Measurements from ENCODE around the gene BMPR2. TPM values are rescaled to one million over a fixed set of nuclear protein-coding genes. Genes with fewer than 3 reads are reported as not detected.

Gene BMPR2
- total and polyA plus RNA-seq, 7 donors: 3.9 to 43.2 (median 21.3) TPM

DNA sequence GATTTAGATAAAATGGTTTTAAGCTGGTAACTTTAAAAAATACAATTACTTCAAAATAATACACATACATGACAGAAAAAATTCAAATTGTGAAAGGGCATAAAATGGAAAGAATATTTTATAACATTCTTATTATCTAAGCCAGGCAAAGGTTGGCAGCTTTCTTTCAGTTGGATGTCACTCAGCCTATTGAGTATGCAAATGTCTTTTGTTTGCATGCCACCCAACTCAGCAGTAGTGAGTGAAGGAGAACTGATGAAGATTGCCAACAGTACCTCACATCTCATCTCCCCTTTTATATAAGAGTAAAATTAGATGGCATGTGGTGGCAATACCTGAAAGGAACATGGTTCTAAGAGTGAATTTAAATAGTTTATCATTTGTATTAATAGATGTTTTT is 24.8 kb downstream of the BMPR2 start:
- no peak overlapping the region for H3K27ac ChIP-seq
- no peaks in the 10 kb centered on the region for H3K36me3 ChIP-seq (ENCODE audit: insufficient read depth in 1 of 2, low read depth in 1 of 2)
- no peaks in the 10 kb centered on the region for H3K9me3 ChIP-seq
- ATAC-seq (no peak), DNase-seq (no peak)
- H3K4me1 ChIP-seq: peaks cover 3% of the 10 kb centered on the region
- H3K27me3 ChIP-seq (ENCODE audit: insufficient read depth in 3 of 3, low read length in 2 of 3): no peaks in the 10 kb centered on the region
- intact Hi-C loops (cut with DNase I): no loop called here
- TF ChIP-seq, protein P1, sequence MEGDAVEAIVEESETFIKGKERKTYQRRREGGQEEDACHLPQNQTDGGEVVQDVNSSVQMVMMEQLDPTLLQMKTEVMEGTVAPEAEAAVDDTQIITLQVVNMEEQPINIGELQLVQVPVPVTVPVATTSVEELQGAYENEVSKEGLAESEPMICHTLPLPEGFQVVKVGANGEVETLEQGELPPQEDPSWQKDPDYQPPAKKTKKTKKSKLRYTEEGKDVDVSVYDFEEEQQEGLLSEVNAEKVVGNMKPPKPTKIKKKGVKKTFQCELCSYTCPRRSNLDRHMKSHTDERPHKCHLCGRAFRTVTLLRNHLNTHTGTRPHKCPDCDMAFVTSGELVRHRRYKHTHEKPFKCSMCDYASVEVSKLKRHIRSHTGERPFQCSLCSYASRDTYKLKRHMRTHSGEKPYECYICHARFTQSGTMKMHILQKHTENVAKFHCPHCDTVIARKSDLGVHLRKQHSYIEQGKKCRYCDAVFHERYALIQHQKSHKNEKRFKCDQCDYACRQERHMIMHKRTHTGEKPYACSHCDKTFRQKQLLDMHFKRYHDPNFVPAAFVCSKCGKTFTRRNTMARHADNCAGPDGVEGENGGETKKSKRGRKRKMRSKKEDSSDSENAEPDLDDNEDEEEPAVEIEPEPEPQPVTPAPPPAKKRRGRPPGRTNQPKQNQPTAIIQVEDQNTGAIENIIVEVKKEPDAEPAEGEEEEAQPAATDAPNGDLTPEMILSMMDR (IDR thresholded peaks at IDR 0.05): no peak
- H3K4me3 ChIP-seq: no peak overlapping the region

DNA sequence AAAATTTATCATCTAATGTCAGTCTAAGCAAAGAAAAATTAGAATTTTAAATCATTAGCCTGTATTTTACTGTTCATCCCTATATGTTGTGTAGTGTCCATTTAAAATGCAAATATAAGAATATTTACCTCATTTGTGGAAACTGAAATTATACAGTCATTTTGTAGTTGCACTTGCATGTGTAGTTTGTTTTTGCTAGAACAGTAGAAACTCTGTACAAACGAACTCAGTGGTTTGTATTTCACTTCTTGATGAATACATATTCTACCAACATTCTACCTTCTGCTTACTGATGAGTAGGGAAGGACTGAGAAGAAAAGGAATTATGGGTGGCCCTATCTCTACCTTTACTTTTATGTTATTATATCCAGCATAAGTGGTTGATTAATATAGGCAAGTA is 29.7 kb downstream of the BMPR2 start:
- no peaks in the 10 kb centered on the region for H3K9me3 ChIP-seq
- H3K27ac ChIP-seq: no peak overlapping the region
- no peaks in the 10 kb centered on the region for H3K36me3 ChIP-seq (ENCODE audit: insufficient read depth in 1 of 2, low read depth in 1 of 2)
- no peak overlapping the region for H3K4me3 ChIP-seq
- no peaks in the 10 kb centered on the region for H3K27me3 ChIP-seq (ENCODE audit: insufficient read depth in 3 of 3, low read length in 2 of 3)
- ATAC-seq (no peak), DNase-seq (no peak)
- WGBS, 3 donors: 56 to 81% (median 66%) methylated on average over 1 of the region's 1 CpG
- TF ChIP-seq, protein P1 (IDR thresholded peaks at IDR 0.05): no peak
- intact Hi-C loops (cut with DNase I): no loop called here
- peaks cover 10% of the 10 kb centered on the region for H3K4me1 ChIP-seq

DNA sequence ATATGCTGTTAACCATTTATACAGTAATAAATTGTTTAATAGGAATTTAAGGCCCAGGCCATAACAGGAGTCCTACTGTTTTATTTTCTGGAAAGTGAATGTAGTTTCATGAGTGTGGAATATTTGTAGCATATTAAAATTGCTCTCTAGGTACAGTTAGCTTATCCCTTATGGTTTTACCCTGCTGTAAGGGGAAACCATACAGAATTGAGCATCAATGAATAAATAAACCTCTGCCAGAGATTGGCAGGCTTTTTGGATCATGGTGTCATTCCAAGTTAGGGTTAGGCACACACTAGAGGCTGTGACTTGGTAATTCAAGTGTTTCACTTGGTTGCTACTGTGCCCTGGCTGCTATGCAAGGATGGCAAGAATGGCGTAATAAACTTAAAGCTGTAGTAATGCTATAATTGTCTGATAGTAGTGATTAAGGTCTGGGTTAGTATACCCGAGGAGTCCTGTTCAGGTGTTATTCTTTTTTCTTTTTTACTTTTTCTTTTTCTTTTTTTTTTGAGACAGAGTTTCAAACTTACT is 30.4 kb downstream of the BMPR2 start:
- Histone ChIP-seq H3K27ac (no peak overlapping the region), H3K9me3 (no peaks in the 10 kb centered on the region), H3K27me3 (ENCODE audit: insufficient read depth in 3 of 3, low read length in 2 of 3) (no peaks in the 10 kb centered on the region), H3K36me3 (ENCODE audit: insufficient read depth in 1 of 2, low read depth in 1 of 2) (no peaks in the 10 kb centered on the region), H3K4me3 (no peak overlapping the region), H3K4me1 (peaks cover 10% of the 10 kb centered on the region)
- WGBS, 3 donors: 43 to 90% (median 46%) methylated on average over 2 of the region's 2 CpGs
- ATAC-seq: peak in 2 of 4 donors; percentile 68 to 91
- no peak for DNase-seq
- intact Hi-C loops (cut with DNase I): no loop called here
- TF ChIP-seq, protein P1 (IDR thresholded peaks at IDR 0.05): no peak

DNA sequence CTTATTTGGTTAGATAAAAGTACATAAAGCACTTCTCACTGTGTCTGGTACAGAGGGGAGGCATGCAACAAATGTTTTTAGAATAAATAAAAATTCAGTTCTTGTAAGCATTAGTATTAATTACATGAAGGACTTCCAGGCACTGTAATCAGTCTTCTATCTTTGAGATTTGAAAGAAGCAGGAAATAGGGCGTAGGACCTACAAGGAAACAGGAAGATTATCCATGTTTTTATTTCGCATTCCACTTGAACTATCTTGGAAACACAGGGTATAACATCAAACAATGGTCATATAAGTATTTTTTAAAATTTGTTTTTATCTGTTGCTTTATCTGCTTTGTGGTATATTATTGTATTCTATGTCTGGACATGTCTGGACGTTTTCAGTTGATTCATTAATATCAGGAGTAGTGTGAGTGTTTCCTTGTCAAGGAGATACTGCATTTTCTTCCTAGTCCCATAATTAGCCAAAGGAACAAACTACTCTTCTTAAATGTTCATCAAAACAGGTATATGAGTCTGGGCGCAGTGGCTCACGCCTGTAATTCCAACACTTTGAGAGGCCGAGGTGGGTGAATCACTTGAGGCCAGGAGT is 32.5 kb downstream of the BMPR2 start:
- DNase-seq (no peak), ATAC-seq (no peak)
- Histone ChIP-seq H3K4me3 (no peak overlapping the region), H3K27ac (no peak overlapping the region), H3K9me3 (no peaks in the 10 kb centered on the region), H3K4me1 (peaks cover 11% of the 10 kb centered on the region), H3K36me3 (ENCODE audit: insufficient read depth in 1 of 2, low read depth in 1 of 2) (no peaks in the 10 kb centered on the region), H3K27me3 (ENCODE audit: insufficient read depth in 3 of 3, low read length in 2 of 3) (no peaks in the 10 kb centered on the region)
- TF ChIP-seq, protein P1 (IDR thresholded peaks at IDR 0.05): no peak
- 81 to 87% (median 83%) methylated on average over 6 of the region's 6 CpGs for WGBS, 3 donors
- intact Hi-C loops (cut with DNase I): no loop called here

DNA sequence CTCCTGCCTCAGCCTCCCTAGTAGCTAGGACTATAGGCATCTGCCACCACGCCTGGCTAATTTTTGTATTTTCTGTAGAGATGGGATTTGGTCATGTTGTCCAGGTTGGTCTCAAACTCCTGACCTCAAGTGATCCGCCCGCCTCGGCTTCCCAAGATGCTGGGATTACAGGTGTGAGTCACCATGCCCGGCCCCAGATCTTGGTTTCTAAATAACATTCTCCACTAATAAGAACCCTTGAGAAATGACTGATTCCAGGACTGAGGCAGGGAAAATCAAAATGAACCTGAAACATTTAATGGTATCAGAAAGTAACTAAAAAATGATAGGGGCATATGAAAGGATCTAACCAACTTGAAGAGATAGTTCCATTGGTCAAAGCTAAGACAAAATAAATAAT is 34.0 kb downstream of the BMPR2 start:
- 96 to 99% (median 96%) methylated on average over 5 of the region's 5 CpGs for WGBS, 3 donors
- Histone ChIP-seq H3K4me3 (no peak overlapping the region), H3K27ac (no peak overlapping the region), H3K9me3 (no peaks in the 10 kb centered on the region), H3K4me1 (peaks cover 15% of the 10 kb centered on the region), H3K27me3 (ENCODE audit: insufficient read depth in 3 of 3, low read length in 2 of 3) (no peaks in the 10 kb centered on the region), H3K36me3 (ENCODE audit: insufficient read depth in 1 of 2, low read depth in 1 of 2) (no peaks in the 10 kb centered on the region)
- DNase-seq (no peak), ATAC-seq (no peak)
- intact Hi-C loops (cut with DNase I): no loop called here
- TF ChIP-seq, protein P1 (IDR thresholded peaks at IDR 0.05): no peak
